Stimulated activated naive B cell treated with anti-CD40 and anti-IgM and Interleukin-4, amounts not matched to agents 10 μg/mL and 1 μg/mL and 100 μg/mL, for 72 hours (primary cell): ENCODE results near the gene SARDH.
A peak's percentile ranks its signal among the peaks of the same experiment; 100 is the strongest.

Experiments used
- ATAC-seq, 2 donors: fragments of 150-1000 bp; cut with Tn5 transposase; replicated peaks; 2 replicates each; pipeline ENCODE4 v1.10.0; 2021; ENCODE audit warnings: moderate library complexity in 1 of 2
- DNase-seq: peaks from one replicate; pipeline ENCODE4 v3.0.0; 2021
- H3K27ac Mint-ChIP-seq: one replicate; pipeline ENCODE4 v1.8.0; 2022; ENCODE audit warnings: mild to moderate bottlenecking, mixed read lengths
- H3K27me3 Mint-ChIP-seq, 2 donors: one replicate each; pipeline ENCODE4 v1.8.0; 2022; ENCODE audit warnings: mixed read lengths in 2 of 2
- H3K36me3 Mint-ChIP-seq, 2 donors: one replicate each; pipeline ENCODE4 v1.8.0; 2022; ENCODE audit warnings: mixed read lengths in 2 of 2, mild to moderate bottlenecking in 1 of 2
- H3K4me1 Mint-ChIP-seq, 2 donors: one replicate each; pipeline ENCODE4 v1.8.0; 2022; ENCODE audit warnings: mixed read lengths in 2 of 2, mild to moderate bottlenecking in 1 of 2
- H3K4me3 Mint-ChIP-seq, 2 donors: one replicate each; pipeline ENCODE4 v1.8.0; 2022; ENCODE audit warnings: mild to moderate bottlenecking in 2 of 2, mixed read lengths in 2 of 2, moderate library complexity in 1 of 2
- H3K9me3 Mint-ChIP-seq, 2 donors: one replicate each; pipeline ENCODE4 v1.8.0; 2022; ENCODE audit warnings: mixed read lengths in 2 of 2, mild to moderate bottlenecking in 1 of 2

Gene SARDH

GRCh38 chr9:133780404-133780945 is 42.3 kb upstream of the SARDH start:
- Mint-ChIP-seq H3K27ac (peak overlapping the region; percentile 25), H3K4me3 (no peak overlapping the region), H3K36me3 (peaks cover 45 to 61% of the 10 kb centered on the region in 2 donors)

GRCh38 chr9:133779516-133780403 is 41.6 kb upstream of the SARDH start:
- ATAC-seq, result no peak
- DNase-seq, result no peak
- Mint-ChIP-seq H3K27ac (no peak overlapping the region), H3K4me1 (peaks cover 29 to 35% of the 10 kb centered on the region in 2 donors), H3K27me3 (no peaks in the 10 kb centered on the region), H3K36me3 (peaks cover 45 to 61% of the 10 kb centered on the region in 2 donors), H3K4me3 (no peak overlapping the region), H3K9me3 (peaks cover 0 to 2% of the 10 kb centered on the region in 2 donors)

More at GRCh38 chr9:133780404-133780945, 42.3 kb upstream of the SARDH start:
- H3K4me1 Mint-ChIP-seq, result peaks cover 36 to 42% of the 10 kb centered on the region in 2 donors
- ATAC-seq (no peak), DNase-seq (no peak)
- no peaks in the 10 kb centered on the region for H3K27me3 Mint-ChIP-seq
- no peaks in the 10 kb centered on the region for H3K9me3 Mint-ChIP-seq

GRCh38 chr9:133779081-133779480 is 40.9 kb upstream of the SARDH start:
- H3K9me3 Mint-ChIP-seq, result peaks cover 0 to 4% of the 10 kb centered on the region in 2 donors
- DNase-seq (no peak), ATAC-seq (no peak)
- H3K4me1 Mint-ChIP-seq, result peaks cover 23 to 28% of the 10 kb centered on the region in 2 donors
- H3K36me3 Mint-ChIP-seq, result peaks cover 47 to 62% of the 10 kb centered on the region in 2 donors
- H3K4me3 Mint-ChIP-seq, result no peak overlapping the region
- no peaks in the 10 kb centered on the region for H3K27me3 Mint-ChIP-seq
- H3K27ac Mint-ChIP-seq, result no peak overlapping the region

GRCh38 chr9:133778336-133779013 is 40.3 kb upstream of the SARDH start:
- H3K27ac Mint-ChIP-seq, result no peak overlapping the region
- peaks cover 18 to 22% of the 10 kb centered on the region in 2 donors for H3K4me1 Mint-ChIP-seq
- DNase-seq, result no peak
- no peak for ATAC-seq
- H3K36me3 Mint-ChIP-seq, result peaks cover 42 to 62% of the 10 kb centered on the region in 2 donors
- H3K27me3 Mint-ChIP-seq, result no peaks in the 10 kb centered on the region
- no peak overlapping the region for H3K4me3 Mint-ChIP-seq
- H3K9me3 Mint-ChIP-seq, result peaks cover 0 to 4% of the 10 kb centered on the region in 2 donors

GRCh38 chr9:133777871-133778270 is 39.7 kb upstream of the SARDH start:
- peaks cover 0 to 4% of the 10 kb centered on the region in 2 donors for H3K9me3 Mint-ChIP-seq
- H3K4me3 Mint-ChIP-seq, result no peak overlapping the region
- no peak overlapping the region for H3K27ac Mint-ChIP-seq
- DNase-seq (no peak), ATAC-seq (no peak)
- H3K27me3 Mint-ChIP-seq, result no peaks in the 10 kb centered on the region
- peaks cover 12 to 16% of the 10 kb centered on the region in 2 donors for H3K4me1 Mint-ChIP-seq
- H3K36me3 Mint-ChIP-seq, result peaks cover 37 to 56% of the 10 kb centered on the region in 2 donors

GRCh38 chr9:133777068-133777791 is 39.1 kb upstream of the SARDH start:
- peaks cover 0 to 4% of the 10 kb centered on the region in 2 donors for H3K9me3 Mint-ChIP-seq
- peaks cover 41 to 61% of the 10 kb centered on the region in 2 donors for H3K36me3 Mint-ChIP-seq
- DNase-seq (no peak), ATAC-seq (no peak)
- H3K27me3 Mint-ChIP-seq, result no peaks in the 10 kb centered on the region
- H3K4me3 Mint-ChIP-seq, result no peak overlapping the region
- no peak overlapping the region for H3K27ac Mint-ChIP-seq
- H3K4me1 Mint-ChIP-seq, result peaks cover 6 to 10% of the 10 kb centered on the region in 2 donors

GRCh38 chr9:133775951-133776905 is 38.1 kb upstream of the SARDH start:
- Mint-ChIP-seq H3K36me3 (peaks cover 43 to 63% of the 10 kb centered on the region in 2 donors), H3K27me3 (no peaks in the 10 kb centered on the region), H3K9me3 (peaks cover 0 to 4% of the 10 kb centered on the region in 2 donors), H3K4me1 (peaks cover 0 to 3% of the 10 kb centered on the region in 2 donors), H3K27ac (peak overlapping the region; percentile 31), H3K4me3 (no peak overlapping the region)
- DNase-seq (no peak), ATAC-seq (no peak)

- no peak for ATAC-seq
- Mint-ChIP-seq H3K9me3 (peaks cover 1 to 4% of the 10 kb centered on the region in 2 donors), H3K36me3 (peaks cover 47 to 67% of the 10 kb centered on the region in 2 donors), H3K27ac (no peak overlapping the region), H3K4me1 (peaks cover 0 to 3% of the 10 kb centered on the region in 2 donors), H3K4me3 (no peak overlapping the region), H3K27me3 (no peaks in the 10 kb centered on the region)
- no peak for DNase-seq
Measured at GRCh38 chr9:133775291-133775690, 37.1 kb upstream of the SARDH start.

GRCh38 chr9:133774799-133775198 is 36.6 kb upstream of the SARDH start:
- H3K4me1 Mint-ChIP-seq, result no peaks in the 10 kb centered on the region
- H3K36me3 Mint-ChIP-seq, result peaks cover 48 to 64% of the 10 kb centered on the region in 2 donors
- ATAC-seq, result no peak
- peaks cover 1 to 4% of the 10 kb centered on the region in 2 donors for H3K9me3 Mint-ChIP-seq
- no peak for DNase-seq
- no peak overlapping the region for H3K27ac Mint-ChIP-seq
- no peak overlapping the region for H3K4me3 Mint-ChIP-seq
- H3K27me3 Mint-ChIP-seq, result no peaks in the 10 kb centered on the region

GRCh38 chr9:133773889-133774655 is 35.9 kb upstream of the SARDH start:
- H3K4me1 Mint-ChIP-seq, result no peaks in the 10 kb centered on the region
- DNase-seq, result no peak
- H3K27ac Mint-ChIP-seq, result no peak overlapping the region
- H3K27me3 Mint-ChIP-seq, result no peaks in the 10 kb centered on the region
- H3K4me3 Mint-ChIP-seq, result no peak overlapping the region
- peaks cover 45 to 64% of the 10 kb centered on the region in 2 donors for H3K36me3 Mint-ChIP-seq
- no peak for ATAC-seq
- peaks cover 1 to 4% of the 10 kb centered on the region in 2 donors for H3K9me3 Mint-ChIP-seq

- Mint-ChIP-seq H3K4me1 (no peaks in the 10 kb centered on the region), H3K36me3 (peaks cover 60 to 74% of the 10 kb centered on the region in 2 donors), H3K27ac (no peak overlapping the region), H3K4me3 (no peak overlapping the region), H3K27me3 (no peaks in the 10 kb centered on the region), H3K9me3 (peaks cover 4 to 7% of the 10 kb centered on the region in 2 donors)
- DNase-seq (no peak), ATAC-seq (no peak)
Measured at GRCh38 chr9:133772581-133772980, 34.4 kb upstream of the SARDH start.
